GM12878 (cell line): ENCODE measurements around the gene CHMP4B. TPM values are rescaled to one million over a fixed set of nuclear protein-coding genes. Genes with fewer than 3 reads are reported as not detected.

Experiments
- ATAC-seq: fragments of 200-7000 bp; cut with Tn5 transposase; 3 replicates; pipeline ENCODE4 v1.9.1; 2020; ENCODE audit warnings: mild to moderate bottlenecking, moderate library complexity
- BruUV-seq: library from RNA; stranded (reverse); fragments of 400-500 nt; replicated peaks from 2 replicates; lab custom pipeline; 2021; lab: Mats Ljungman, UMichigan
- CTCF ChIA-PET: fragments of 300-600 bp; sonication (Branson Sonifier 250); formaldehyde crosslinking; extraction: SDS; loops from one replicate; lab custom pipeline; 2021; ENCODE audit warnings: inconsistent platforms; lab: Yijun Ruan, JAX
- POLR2A ChIA-PET: fragments of 350-600 bp; formaldehyde crosslinking; extraction: SDS; loops from one replicate; lab custom pipeline; 2021; ENCODE audit warnings: inconsistent platforms; lab: Charles Lee
- RAD21 ChIA-PET: fragments of 300-600 bp; sonication (Branson Sonifier 250); formaldehyde crosslinking; loops from one replicate; lab custom pipeline; 2023; ENCODE audit warnings: antibody characterized with exemption; ENCODE audit not compliant: unreplicated experiment; lab: Charles Lee
- SMC1A ChIA-PET: fragments of 300-600 bp; sonication (Branson Sonifier 250); formaldehyde crosslinking; loops from one replicate; lab custom pipeline; 2023; ENCODE audit not compliant: unreplicated experiment, uncharacterized antibody; lab: Charles Lee
- DNase-seq: peaks from one replicate; pipeline ENCODE4 v3.0.0-alpha.2; 2011; ENCODE audit warnings: low read depth, low spot score
- FAIRE-seq: peaks from 3 replicates; lab custom pipeline; 2011; peaks lifted over from hg19 to GRCh38; lab: Jason Lieb, UNC
- H2AFZ ChIP-seq: 2 replicates; pipeline ENCODE4 v1.6.0; 2011; ENCODE audit warnings: low read depth, low read length, control low read depth; ENCODE audit not compliant: control insufficient read depth
- H3K27ac ChIP-seq: 2 replicates; pipeline ENCODE4 v1.5.1; 2011; ENCODE audit warnings: control low read depth; ENCODE audit not compliant: control insufficient read depth, insufficient read depth
- H3K27me3 ChIP-seq, 2 experiments: replicated peaks in 1 of 2; 2 replicates each; pipeline versions ENCODE4 v1.6.0 to v1.6.1; 2011; ENCODE audit warnings: low read length in 1 of 2; ENCODE audit not compliant: control insufficient read depth in 2 of 2, insufficient read depth in 2 of 2
- H3K36me3 ChIP-seq, 2 experiments: 2 replicates each; pipeline ENCODE4 v1.5.1; 2011; ENCODE audit warnings: low read length in 1 of 2; ENCODE audit not compliant: control insufficient read depth in 2 of 2, insufficient read depth in 2 of 2
- H3K4me1 ChIP-seq: 2 replicates; pipeline ENCODE4 v1.6.1; 2011; ENCODE audit warnings: mild to moderate bottlenecking, low read length, moderate library complexity, mixed read lengths; ENCODE audit not compliant: control insufficient read depth, insufficient read depth
- H3K4me2 ChIP-seq: 2 replicates; pipeline ENCODE4 v1.6.0; 2011; ENCODE audit warnings: control low read depth; ENCODE audit not compliant: control insufficient read depth, insufficient read depth
- H3K4me3 ChIP-seq: fragments of 200-600 bp; sonication (generic); 2 replicates; pipeline ENCODE4 v1.5.1; 2016
- H3K79me2 ChIP-seq: 2 replicates; pipeline ENCODE4 v1.6.0; 2011; ENCODE audit warnings: low read length; ENCODE audit not compliant: control insufficient read depth, insufficient read depth
- H3K9ac ChIP-seq: 2 replicates; pipeline ENCODE4 v1.8.0; 2011; ENCODE audit warnings: low read length, control low read depth, mixed read lengths; ENCODE audit not compliant: control insufficient read depth, insufficient read depth
- H3K9me3 ChIP-seq: replicated peaks from 3 replicates; pipeline ENCODE4 v1.5.1; 2011; ENCODE audit warnings: mild to moderate bottlenecking, low read length; ENCODE audit not compliant: control insufficient read depth, insufficient read depth
- H4K20me1 ChIP-seq: 2 replicates; pipeline ENCODE4 v1.6.0; 2011; ENCODE audit not compliant: control insufficient read depth, insufficient read depth
- ATF7 ChIP-seq: fragments of 450-650 bp; IDR thresholded peaks from 2 replicates; pipeline ENCODE4 v1.6.1; 2016; ENCODE audit warnings: low read depth, mild to moderate bottlenecking
- BMI1 ChIP-seq: fragments of 450-650 bp; IDR thresholded peaks from 2 replicates; pipeline ENCODE4 v1.6.1; 2016; ENCODE audit warnings: mild to moderate bottlenecking, moderate library complexity, borderline replicate concordance
- CREB1 ChIP-seq: IDR thresholded peaks from 2 replicates; pipeline ENCODE4 v1.6.1; 2012; ENCODE audit warnings: low read depth, mild to moderate bottlenecking, inconsistent platforms
- DPF2 ChIP-seq: fragments of 450-650 bp; IDR thresholded peaks from 2 replicates; pipeline ENCODE4 v1.6.1; 2017; ENCODE audit warnings: mild to moderate bottlenecking
- EP300 ChIP-seq, 2 experiments: fragments of 150-350 bp in 1 of 2; IDR thresholded peaks; 2 replicates each; pipeline ENCODE4 v1.6.1; 2011 to 2012; ENCODE audit warnings: low read depth in 2 of 2, low read length in 2 of 2, borderline replicate concordance in 1 of 2, improper control_type of control experiment in 1 of 2, inconsistent platforms in 1 of 2; ENCODE audit not compliant: control insufficient read depth in 1 of 2
- ETV6 ChIP-seq, 2 experiments: fragments of 450-650 bp in 1 of 2; IDR thresholded peaks in 1 of 2; conservative IDR thresholded peaks in 1 of 2; 2 replicates each; pipeline ENCODE4 v1.6.1; 2014; ENCODE audit warnings: antibody characterized with exemption in 1 of 2, borderline replicate concordance in 1 of 2, low read depth in 1 of 2, mild to moderate bottlenecking in 1 of 2, moderate library complexity in 1 of 2
- MXI1 ChIP-seq: fragments of 150-350 bp; IDR thresholded peaks from 2 replicates; pipeline ENCODE4 v1.6.1; 2011; ENCODE audit warnings: low read depth, mild to moderate bottlenecking, inconsistent platforms, low read length, improper control_type of control experiment
- RFX5 ChIP-seq: IDR thresholded peaks from 2 replicates; pipeline ENCODE4 v1.6.1; 2011; ENCODE audit warnings: low read depth, low read length, improper control_type of control experiment
- SREBF2 ChIP-seq: IDR thresholded peaks from 2 replicates; pipeline ENCODE4 v1.6.1; 2012; ENCODE audit warnings: mild to moderate bottlenecking, low read length
- TBL1XR1 ChIP-seq: IDR thresholded peaks from 2 replicates; pipeline ENCODE4 v1.6.1; 2012; ENCODE audit warnings: low read depth, low read length, improper control_type of control experiment
- WGBS: methylation state at CpG from one replicate; pipeline ENCODE4 v1.1.6; 2016; ENCODE audit warnings: low lambda C conversion rate; ENCODE audit not compliant: insufficient replicate concordance, insufficient coverage; ENCODE audit errors: missing lambda C conversion rate; 5-methylcytosine and 5-hydroxymethylcytosine counted together
- in situ Hi-C: fragments of 300-500 bp; cut with MboI; formaldehyde crosslinking; loops from 9 replicates; pipeline ENCODE4 v1.14.3; 2018; ENCODE audit warnings: mixed read lengths
- intact Hi-C: fragments of 100-400 bp; cut with micrococcal nuclease; formaldehyde crosslinking; loops from one replicate; pipeline ENCODE4 v1.14.2; 2022; ENCODE audit not compliant: unreplicated experiment
- polyA plus RNA-seq, 11 experiments: library from polyadenylated mRNA; depleted of rRNA in 4 of 11; unstranded in 6 of 11; stranded (reverse) in 5 of 11; fragments of >200 nt; fragmentation: Nextera tagmentation in 4 of 11; fragmentation: Illumina TruSeq in 1 of 11; extraction: Ambion mirVana in 4 of 11; extraction: Trizol in 1 of 11; gene quantifications; 1 replicate in 1 of 11; 2 replicates in 10 of 11; pipeline versions ENCODE4 v1.2.1 to v1.2.3, GENCODE V29; 2011 to 2016; ENCODE audit warnings: inconsistent platforms in 2 of 11, missing spikeins in 2 of 11, low read depth in 1 of 11
- total RNA-seq, 4 experiments: library from RNA; depleted of rRNA in 3 of 4; stranded (reverse); fragments of >200 nt in 3 of 4; fragmentation: Illumina TruSeq in 1 of 4; extraction: Trizol in 1 of 4; gene quantifications; 2 replicates each; pipeline versions ENCODE4 v1.2.1 to v1.2.3, GENCODE V29; 2013 to 2021
- TF ChIP-seq, protein P1 (sequence below): fragments of 450-650 bp; IDR thresholded peaks from 2 replicates; pipeline ENCODE4 v1.6.1; 2018; ENCODE audit warnings: mild to moderate bottlenecking, low read depth, moderate library complexity; ENCODE audit not compliant: partially characterized antibody
- TF ChIP-seq, protein P2 (sequence below): IDR thresholded peaks from 2 replicates; pipeline ENCODE4 v1.6.1; 2012; ENCODE audit warnings: low read depth, low read length, improper control_type of control experiment
- TF ChIP-seq, protein P3 (sequence below): IDR thresholded peaks from 2 replicates; pipeline ENCODE4 v1.6.1; 2011; ENCODE audit warnings: mild to moderate bottlenecking, low read depth, low read length, moderate library complexity; ENCODE audit not compliant: insufficient replicate concordance

The CHMP4B gene
- total and polyA plus RNA-seq, 10 of the 15 experiments (the other 5 are each of a cell fraction or from before 2014, with no cell fraction given), result 4.2 to 118 (median 49.6) TPM

DNA sequence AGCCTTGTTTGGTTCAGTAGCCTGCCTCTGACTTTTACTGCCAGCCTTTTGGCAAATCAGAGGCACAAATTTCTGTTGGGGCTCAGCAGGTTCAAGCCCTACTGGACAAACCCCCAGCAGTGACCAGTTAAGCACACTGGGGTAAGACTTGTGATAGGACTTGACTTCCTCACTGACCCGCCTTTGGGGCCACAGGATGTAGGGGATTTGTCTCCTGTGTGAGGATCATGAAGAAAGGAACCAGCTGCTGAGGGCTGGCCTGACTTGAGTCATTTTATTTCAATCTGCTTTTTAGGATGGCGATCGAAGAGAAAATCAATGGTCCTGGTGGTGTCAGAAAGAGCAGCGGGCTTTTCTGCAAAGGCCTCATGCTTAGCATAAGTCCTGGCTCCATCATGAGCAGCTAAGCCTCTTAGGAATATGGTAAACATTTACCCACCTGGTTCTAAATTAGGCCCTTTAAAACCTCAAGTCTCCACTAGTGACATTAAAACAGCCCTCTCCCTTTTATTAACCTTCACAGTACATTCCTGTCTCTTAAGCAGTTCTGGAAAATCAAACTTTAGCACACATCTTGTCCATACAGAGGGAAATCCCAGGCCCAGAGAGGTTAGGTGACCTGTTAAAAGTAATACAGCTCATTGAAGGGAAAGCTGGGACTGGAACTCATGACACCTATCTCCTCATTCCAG is 16.6 kb downstream of the CHMP4B start:
- intact Hi-C loops, result no loop called here
- Histone ChIP-seq H3K4me3 (no peak overlapping the region), H3K4me2 (peak overlapping the region; percentile 41; the same call in 1 of the 2 replicates), H3K79me2 (peaks cover 81% of the 10 kb centered on the region), H3K9me3 (no peaks in the 10 kb centered on the region), H3K36me3 (peaks cover 8 to 19% of the 10 kb centered on the region in 2 experiments), H2AFZ (no peak overlapping the region), H3K4me1 (peaks cover 9% of the 10 kb centered on the region), H3K9ac (no peak overlapping the region), H3K27ac (peak overlapping the region; percentile 36; the same call in 1 of the 2 replicates), H4K20me1 (peaks cover 8% of the 10 kb centered on the region)
- ChIA-PET POLR2A (interaction anchor here (0.7 to 1.9 kb wide), 3 partner anchors 9 to 15 kb away, joined by 3 to 6 read pairs (median 5); no protein-coding TSS in a partner anchor), SMC1A (interaction anchor here (0.5 to 4.4 kb wide), 6 partner anchors 10 to 198 kb away, joined by 3 to 26 read pairs (median 4); partner anchors contain the start of gene CHMP4B), RAD21 (no interaction called here)
- ATAC-seq (peak; percentile 27; the same call in 1 of the 3 replicates), FAIRE-seq (no peak), DNase-seq (no peak)
- in situ Hi-C loops, result no loop called here
- 89% methylated on average over 4 of the region's 4 CpGs for WGBS
- TF ChIP-seq, protein P1, sequence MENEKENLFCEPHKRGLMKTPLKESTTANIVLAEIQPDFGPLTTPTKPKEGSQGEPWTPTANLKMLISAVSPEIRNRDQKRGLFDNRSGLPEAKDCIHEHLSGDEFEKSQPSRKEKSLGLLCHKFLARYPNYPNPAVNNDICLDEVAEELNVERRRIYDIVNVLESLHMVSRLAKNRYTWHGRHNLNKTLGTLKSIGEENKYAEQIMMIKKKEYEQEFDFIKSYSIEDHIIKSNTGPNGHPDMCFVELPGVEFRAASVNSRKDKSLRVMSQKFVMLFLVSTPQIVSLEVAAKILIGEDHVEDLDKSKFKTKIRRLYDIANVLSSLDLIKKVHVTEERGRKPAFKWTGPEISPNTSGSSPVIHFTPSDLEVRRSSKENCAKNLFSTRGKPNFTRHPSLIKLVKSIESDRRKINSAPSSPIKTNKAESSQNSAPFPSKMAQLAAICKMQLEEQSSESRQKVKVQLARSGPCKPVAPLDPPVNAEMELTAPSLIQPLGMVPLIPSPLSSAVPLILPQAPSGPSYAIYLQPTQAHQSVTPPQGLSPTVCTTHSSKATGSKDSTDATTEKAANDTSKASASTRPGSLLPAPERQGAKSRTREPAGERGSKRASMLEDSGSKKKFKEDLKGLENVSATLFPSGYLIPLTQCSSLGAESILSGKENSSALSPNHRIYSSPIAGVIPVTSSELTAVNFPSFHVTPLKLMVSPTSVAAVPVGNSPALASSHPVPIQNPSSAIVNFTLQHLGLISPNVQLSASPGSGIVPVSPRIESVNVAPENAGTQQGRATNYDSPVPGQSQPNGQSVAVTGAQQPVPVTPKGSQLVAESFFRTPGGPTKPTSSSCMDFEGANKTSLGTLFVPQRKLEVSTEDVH, result no peak
- TF ChIP-seq BMI1, result no peak
- no peak for TF ChIP-seq TBL1XR1
- no peak for TF ChIP-seq SREBF2
- no peak for TF ChIP-seq CREB1
- TF ChIP-seq RFX5, result no peak
- TF ChIP-seq, protein P2, sequence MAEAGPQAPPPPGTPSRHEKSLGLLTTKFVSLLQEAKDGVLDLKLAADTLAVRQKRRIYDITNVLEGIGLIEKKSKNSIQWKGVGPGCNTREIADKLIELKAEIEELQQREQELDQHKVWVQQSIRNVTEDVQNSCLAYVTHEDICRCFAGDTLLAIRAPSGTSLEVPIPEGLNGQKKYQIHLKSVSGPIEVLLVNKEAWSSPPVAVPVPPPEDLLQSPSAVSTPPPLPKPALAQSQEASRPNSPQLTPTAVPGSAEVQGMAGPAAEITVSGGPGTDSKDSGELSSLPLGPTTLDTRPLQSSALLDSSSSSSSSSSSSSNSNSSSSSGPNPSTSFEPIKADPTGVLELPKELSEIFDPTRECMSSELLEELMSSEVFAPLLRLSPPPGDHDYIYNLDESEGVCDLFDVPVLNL, result no peak
- TF ChIP-seq MXI1, result no peak
- TF ChIP-seq, protein P3, sequence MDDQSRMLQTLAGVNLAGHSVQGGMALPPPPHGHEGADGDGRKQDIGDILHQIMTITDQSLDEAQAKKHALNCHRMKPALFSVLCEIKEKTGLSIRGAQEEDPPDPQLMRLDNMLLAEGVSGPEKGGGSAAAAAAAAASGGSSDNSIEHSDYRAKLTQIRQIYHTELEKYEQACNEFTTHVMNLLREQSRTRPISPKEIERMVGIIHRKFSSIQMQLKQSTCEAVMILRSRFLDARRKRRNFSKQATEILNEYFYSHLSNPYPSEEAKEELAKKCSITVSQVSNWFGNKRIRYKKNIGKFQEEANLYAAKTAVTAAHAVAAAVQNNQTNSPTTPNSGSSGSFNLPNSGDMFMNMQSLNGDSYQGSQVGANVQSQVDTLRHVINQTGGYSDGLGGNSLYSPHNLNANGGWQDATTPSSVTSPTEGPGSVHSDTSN, result no peak
- no peak for TF ChIP-seq DPF2
- no peak for TF ChIP-seq EP300 (IDR thresholded peaks at IDR 0.05; ENCODE audit: borderline replicate concordance in 1 of 2, control insufficient read depth in 1 of 2, low read depth in 2 of 2, low read length in 2 of 2)
- no peak for TF ChIP-seq ATF7
- TF ChIP-seq ETV6 (conservative IDR thresholded peaks at IDR 0.05 in 1 of 2, IDR thresholded peaks at IDR 0.05 in 1 of 2; ENCODE audit: borderline replicate concordance in 1 of 2, low read depth in 1 of 2), result no peak
- TF ChIP-seq, all 136 proteins: peak for 0
- BruUV-seq, result no TSS peak
- CTCF ChIA-PET, result interaction anchor here (3.2 kb wide), 1 partner anchor 35 kb away, joined by 16 read pairs; no protein-coding TSS in a partner anchor
- H3K27me3 ChIP-seq, result no peaks in the 10 kb centered on the region
